NK-92 (cell line): ENCODE results near the gene FGA.

Experiments
- DNase-seq: peaks from one replicate; lab custom pipeline; 2025; ENCODE audit not compliant: unreplicated experiment; lab: John Stamatoyannopoulos, UW

Gene FGA

GRCh38 chr4:154542271-154542879 is 48.2 kb downstream of the FGA start:
- DNase-seq, result no peak
